ENCODE data around the gene BABAM1. TPM values are rescaled to one million over a fixed set of nuclear protein-coding genes. Genes with fewer than 3 reads are reported as not detected.

Gene BABAM1
- total and polyA plus RNA-seq, 10 of the 15 experiments (the other 5 are each of a cell fraction or from before 2014, with no cell fraction given): 11.9 to 154 (median 103) TPM

DNA sequence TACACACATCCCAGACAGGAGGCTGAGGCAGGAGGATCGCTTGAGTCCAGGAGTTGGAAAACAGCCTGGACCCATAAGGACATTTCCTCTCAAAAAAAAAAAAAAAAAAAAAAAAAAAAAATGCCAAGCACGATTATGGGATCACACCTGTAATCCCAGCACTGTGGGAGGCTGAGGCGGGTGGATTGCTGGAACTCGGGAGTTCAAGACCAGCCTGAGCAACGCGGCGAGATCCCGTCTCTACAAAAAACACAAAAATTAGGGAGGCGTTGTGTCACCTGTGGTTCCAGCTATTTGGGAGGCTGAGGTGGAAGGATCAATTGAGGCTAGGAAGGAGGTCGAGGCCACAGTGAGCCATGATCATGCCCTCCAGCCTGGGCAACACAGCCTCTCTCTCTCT is 42.2 kb upstream of the BABAM1 start:
- no peak overlapping the region for H3K9ac ChIP-seq (ENCODE audit: control insufficient read depth, insufficient read depth, low read length)
- no peak for ATAC-seq
- no peaks in the 10 kb centered on the region for H3K36me3 ChIP-seq (ENCODE audit: control insufficient read depth in 2 of 2, insufficient read depth in 2 of 2, low read length in 1 of 2)
- H3K27ac ChIP-seq (ENCODE audit: control insufficient read depth, insufficient read depth): no peak overlapping the region
- POLR2A ChIA-PET: interaction anchor here (0.6 to 2.7 kb wide), 3 partner anchors 9 to 29 kb away, joined by 3 to 31 read pairs (median 13); partner anchors contain the start of gene USE1
- H3K4me2 ChIP-seq (ENCODE audit: control insufficient read depth, insufficient read depth): no peak overlapping the region
- DNase-seq (ENCODE audit: low read depth, low spot score): no peak
- H3K79me2 ChIP-seq (ENCODE audit: control insufficient read depth, insufficient read depth, low read length): no peaks in the 10 kb centered on the region
- SMC1A ChIA-PET (ENCODE audit: uncharacterized antibody, unreplicated experiment): no interaction called here
- no peaks in the 10 kb centered on the region for H3K9me3 ChIP-seq (replicated peaks; ENCODE audit: control insufficient read depth, insufficient read depth, low read length)
- no peak overlapping the region for H3K4me3 ChIP-seq
- no peak for TF ChIP-seq NR2F1 (conservative IDR thresholded peaks at IDR 0.05)
- TF ChIP-seq ETV6 (conservative IDR thresholded peaks at IDR 0.05 in 1 of 2, IDR thresholded peaks at IDR 0.05 in 1 of 2; ENCODE audit: borderline replicate concordance in 1 of 2, low read depth in 1 of 2): no peak
- no peak for TF ChIP-seq RB1 (IDR thresholded peaks at IDR 0.05; ENCODE audit: borderline replicate concordance)
- no peak for TF ChIP-seq DPF2 (IDR thresholded peaks at IDR 0.05)
- no peak for TF ChIP-seq YBX1 (IDR thresholded peaks at IDR 0.05)
- TF ChIP-seq CREB1 (IDR thresholded peaks at IDR 0.05; ENCODE audit: low read depth): no peak
- no peak for TF ChIP-seq ESRRA (IDR thresholded peaks at IDR 0.05; ENCODE audit: low read length)
- TF ChIP-seq, protein P1, sequence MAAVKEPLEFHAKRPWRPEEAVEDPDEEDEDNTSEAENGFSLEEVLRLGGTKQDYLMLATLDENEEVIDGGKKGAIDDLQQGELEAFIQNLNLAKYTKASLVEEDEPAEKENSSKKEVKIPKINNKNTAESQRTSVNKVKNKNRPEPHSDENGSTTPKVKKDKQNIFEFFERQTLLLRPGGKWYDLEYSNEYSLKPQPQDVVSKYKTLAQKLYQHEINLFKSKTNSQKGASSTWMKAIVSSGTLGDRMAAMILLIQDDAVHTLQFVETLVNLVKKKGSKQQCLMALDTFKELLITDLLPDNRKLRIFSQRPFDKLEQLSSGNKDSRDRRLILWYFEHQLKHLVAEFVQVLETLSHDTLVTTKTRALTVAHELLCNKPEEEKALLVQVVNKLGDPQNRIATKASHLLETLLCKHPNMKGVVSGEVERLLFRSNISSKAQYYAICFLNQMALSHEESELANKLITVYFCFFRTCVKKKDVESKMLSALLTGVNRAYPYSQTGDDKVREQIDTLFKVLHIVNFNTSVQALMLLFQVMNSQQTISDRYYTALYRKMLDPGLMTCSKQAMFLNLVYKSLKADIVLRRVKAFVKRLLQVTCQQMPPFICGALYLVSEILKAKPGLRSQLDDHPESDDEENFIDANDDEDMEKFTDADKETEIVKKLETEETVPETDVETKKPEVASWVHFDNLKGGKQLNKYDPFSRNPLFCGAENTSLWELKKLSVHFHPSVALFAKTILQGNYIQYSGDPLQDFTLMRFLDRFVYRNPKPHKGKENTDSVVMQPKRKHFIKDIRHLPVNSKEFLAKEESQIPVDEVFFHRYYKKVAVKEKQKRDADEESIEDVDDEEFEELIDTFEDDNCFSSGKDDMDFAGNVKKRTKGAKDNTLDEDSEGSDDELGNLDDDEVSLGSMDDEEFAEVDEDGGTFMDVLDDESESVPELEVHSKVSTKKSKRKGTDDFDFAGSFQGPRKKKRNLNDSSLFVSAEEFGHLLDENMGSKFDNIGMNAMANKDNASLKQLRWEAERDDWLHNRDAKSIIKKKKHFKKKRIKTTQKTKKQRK (IDR thresholded peaks at IDR 0.05; ENCODE audit: low read depth, low read length): no peak
- TF ChIP-seq HDAC2 (IDR thresholded peaks at IDR 0.05): no peak
- TF ChIP-seq SREBF1 (IDR thresholded peaks at IDR 0.05; ENCODE audit: low read length): no peak
- TF ChIP-seq ZNF274 (IDR thresholded peaks at IDR 0.05; ENCODE audit: insufficient read depth, insufficient read length): no peak
- TF ChIP-seq SMARCA5 (IDR thresholded peaks at IDR 0.05): no peak
- in situ Hi-C loops (cut with MboI): no loop called here
- no peaks in the 10 kb centered on the region for H3K27me3 ChIP-seq (replicated peaks in 1 of 2; ENCODE audit: control insufficient read depth in 2 of 2, insufficient read depth in 2 of 2, low read length in 1 of 2)
- 75% methylated on average over 10 of the region's 10 CpGs for whole genome bisulfite sequencing (ENCODE audit: insufficient coverage, insufficient replicate concordance, low lambda C conversion rate, missing lambda C conversion rate)
- BruUV-seq (replicated peaks): no TSS peak
- CTCF ChIA-PET: interaction anchor here (0.6 to 2.8 kb wide), 2 partner anchors 10 to 219 kb away, joined by 3 to 10 read pairs; no protein-coding TSS in a partner anchor
- H2AFZ ChIP-seq (ENCODE audit: control insufficient read depth, low read depth, low read length): no peak overlapping the region
- RAD21 ChIA-PET (ENCODE audit: unreplicated experiment): interaction anchor here (2.6 kb wide), 1 partner anchor 10 kb away, joined by 11 read pairs; the partner anchor contains the start of gene USE1
- FAIRE-seq: no peak
- no peaks in the 10 kb centered on the region for H3K4me1 ChIP-seq (ENCODE audit: control insufficient read depth, insufficient read depth, low read length)
- intact Hi-C loops (cut with micrococcal nuclease; ENCODE audit: unreplicated experiment): no loop called here
- H4K20me1 ChIP-seq (ENCODE audit: control insufficient read depth, insufficient read depth): no peaks in the 10 kb centered on the region

All from GM12878 (cell line).